IMR-90 (cell line): ENCODE results near the gene UBASH3B. TPM values are rescaled to one million over a fixed set of nuclear protein-coding genes. Genes with fewer than 3 reads are reported as not detected.

ENCODE experiments used
- ATAC-seq: fragments of 200-7000 bp; cut with Tn5 transposase; 2 replicates; pipeline ENCODE4 v1.9.1; 2020; ENCODE audit warnings: low read depth, mild to moderate bottlenecking, moderate library complexity
- BruUV-seq: library from RNA; stranded (reverse); fragments of 400-500 nt; replicated peaks from 2 replicates; lab custom pipeline; 2021; lab: Mats Ljungman, UMichigan
- CTCF ChIA-PET: fragments of 300-600 bp; formaldehyde crosslinking; extraction: SDS; loops from one replicate; lab custom pipeline; 2021; ENCODE audit warnings: antibody characterized with exemption; lab: Yijun Ruan, JAX
- POLR2A ChIA-PET: fragments of 300-600 bp; sonication (Branson Sonifier 250); formaldehyde crosslinking; loops from one replicate; lab custom pipeline; 2022; ENCODE audit warnings: antibody characterized with exemption; ENCODE audit not compliant: unreplicated experiment; lab: Charles Lee
- DNase-seq: peaks from one replicate; pipeline ENCODE4 v3.0.0; 2013
- H2AFZ ChIP-seq: replicated peaks from 2 replicates; pipeline ENCODE3; 2013; ENCODE audit warnings: low read length, mild to moderate bottlenecking; ENCODE audit not compliant: poor library complexity
- H2AK5ac ChIP-seq: 2 replicates; pipeline ENCODE4 v1.6.1; 2013; ENCODE audit warnings: low read depth, low read length, inconsistent platforms
- H2AK9ac ChIP-seq: replicated peaks from 2 replicates; pipeline ENCODE3; 2013; ENCODE audit warnings: mild to moderate bottlenecking, low read depth, low read length, moderate library complexity; ENCODE audit not compliant: poor library complexity
- H2BK120ac ChIP-seq: 2 replicates; pipeline ENCODE4 v1.6.1; 2013; ENCODE audit warnings: low read depth, low read length, inconsistent platforms
- H2BK15ac ChIP-seq: 3 replicates; pipeline ENCODE4 v1.6.1; 2013; ENCODE audit warnings: low read depth, low read length, inconsistent platforms
- H2BK20ac ChIP-seq: 2 replicates; pipeline ENCODE4 v1.6.1; 2013; ENCODE audit warnings: low read depth, mild to moderate bottlenecking, inconsistent platforms, low read length, moderate library complexity
- H2BK5ac ChIP-seq: 2 replicates; pipeline ENCODE4 v1.6.1; 2013; ENCODE audit warnings: mild to moderate bottlenecking, low read depth, low read length, inconsistent platforms; ENCODE audit not compliant: poor library complexity, severe bottlenecking
- H3K14ac ChIP-seq: replicated peaks from 2 replicates; pipeline ENCODE4 v1.6.1; 2013; ENCODE audit warnings: low read depth, low read length, inconsistent platforms
- H3K18ac ChIP-seq: 2 replicates; pipeline ENCODE4 v1.6.1; 2013; ENCODE audit warnings: low read depth, low read length, control low read depth
- H3K23ac ChIP-seq: 2 replicates; pipeline ENCODE4 v1.6.1; 2013; ENCODE audit warnings: low read depth, low read length, inconsistent platforms
- H3K27ac ChIP-seq: 2 replicates; pipeline ENCODE4 v1.5.1; 2013; ENCODE audit warnings: mild to moderate bottlenecking, control low read depth, low read length; ENCODE audit not compliant: insufficient read depth
- H3K27me3 ChIP-seq: 2 replicates; pipeline ENCODE4 v1.6.1; 2013; ENCODE audit warnings: low read length; ENCODE audit not compliant: control insufficient read depth, insufficient read depth
- H3K36me3 ChIP-seq: 2 replicates; pipeline ENCODE4 v1.6.1; 2013; ENCODE audit warnings: low read length, mixed read lengths; ENCODE audit not compliant: control insufficient read depth, insufficient read depth
- H3K4ac ChIP-seq: 2 replicates; pipeline ENCODE4 v1.6.1; 2013; ENCODE audit warnings: low read depth, low read length, inconsistent platforms
- H3K4me1 ChIP-seq: 2 replicates; pipeline ENCODE4 v1.6.1; 2013; ENCODE audit warnings: low read length, mixed read lengths; ENCODE audit not compliant: control insufficient read depth, insufficient read depth
- H3K4me2 ChIP-seq: 2 replicates; pipeline ENCODE4 v1.6.1; 2013; ENCODE audit warnings: low read depth, mild to moderate bottlenecking, control low read depth, low read length, moderate library complexity
- H3K4me3 ChIP-seq: 2 replicates; pipeline ENCODE4 v1.5.1; 2013; ENCODE audit warnings: low read depth, mild to moderate bottlenecking, control low read depth, low read length, moderate library complexity; ENCODE audit not compliant: insufficient read depth
- H3K56ac ChIP-seq: 2 replicates; pipeline ENCODE4 v1.6.1; 2013; ENCODE audit warnings: low read length, inconsistent platforms; ENCODE audit not compliant: insufficient read depth; ENCODE audit errors: extremely low read depth
- H3K79me1 ChIP-seq, 2 experiments: 2 replicates each; pipeline ENCODE4 v1.6.1; 2013; ENCODE audit warnings: low read length in 2 of 2, inconsistent platforms in 1 of 2, low read depth in 1 of 2
- H3K9ac ChIP-seq: 2 replicates; pipeline ENCODE4 v1.6.1; 2013; ENCODE audit warnings: low read depth, low read length, control low read depth
- H3K9me1 ChIP-seq: 2 replicates; pipeline ENCODE4 v1.6.1; 2013; ENCODE audit warnings: low read length, inconsistent platforms; ENCODE audit not compliant: insufficient read depth
- H3K9me3 ChIP-seq: 2 replicates; pipeline ENCODE4 v1.6.1; 2013; ENCODE audit warnings: low read length; ENCODE audit not compliant: control insufficient read depth, insufficient read depth
- H4K20me1 ChIP-seq: 2 replicates; pipeline ENCODE4 v1.6.1; 2013; ENCODE audit warnings: low read length, inconsistent platforms; ENCODE audit not compliant: insufficient read depth
- H4K5ac ChIP-seq: 2 replicates; pipeline ENCODE4 v1.6.1; 2013; ENCODE audit warnings: mild to moderate bottlenecking, low read depth, low read length, control low read depth
- H4K8ac ChIP-seq, 2 experiments: 2 replicates each; pipeline ENCODE4 v1.6.1; 2013; ENCODE audit warnings: low read depth in 2 of 2, low read length in 2 of 2, control low read depth in 1 of 2, inconsistent platforms in 1 of 2
- H4K91ac ChIP-seq: 2 replicates; pipeline ENCODE4 v1.6.1; 2013; ENCODE audit warnings: low read depth, low read length, inconsistent platforms; ENCODE audit not compliant: insufficient read depth
- BHLHE40 ChIP-seq: fragments of 150-350 bp; IDR thresholded peaks from 2 replicates; pipeline ENCODE4 v1.6.1; 2016; ENCODE audit warnings: mild to moderate bottlenecking, low read depth, low read length
- CHD1 ChIP-seq: IDR thresholded peaks from 2 replicates; pipeline ENCODE4 v1.6.1; 2012; ENCODE audit warnings: low read depth, low read length, improper control_type of control experiment
- FOS ChIP-seq: fragments of 150-350 bp; IDR thresholded peaks from 2 replicates; pipeline ENCODE4 v1.6.1; 2016; ENCODE audit warnings: low read depth, low read length
- MAZ ChIP-seq: IDR thresholded peaks from 2 replicates; pipeline ENCODE4 v1.6.1; 2012; ENCODE audit warnings: low read depth, mild to moderate bottlenecking, low read length, improper control_type of control experiment, moderate library complexity, borderline replicate concordance
- RFX5 ChIP-seq: IDR thresholded peaks from 2 replicates; pipeline ENCODE4 v1.8.0; 2012; ENCODE audit warnings: low read depth, mild to moderate bottlenecking, low read length, moderate library complexity
- dilution Hi-C: fragments of 300-500 bp; cut with HindIII; formaldehyde crosslinking; loops from one replicate; pipeline ENCODE4 v1.14.3; 2018; ENCODE audit warnings: low sequenced_read_pairs; ENCODE audit not compliant: unreplicated experiment
- in situ Hi-C: fragments of 300-500 bp; cut with MboI; formaldehyde crosslinking; loops from 3 replicates; pipeline ENCODE4 v1.14.3; 2019; ENCODE audit warnings: low sequenced_read_pairs, inconsistent platforms, mixed read lengths
- intact Hi-C: fragments of 100-400 bp; cut with micrococcal nuclease; formaldehyde crosslinking; loops from 2 replicates; pipeline ENCODE4 v1.10.0; 2022
- polyA plus RNA-seq, 3 experiments: library from polyadenylated mRNA; depleted of rRNA; stranded (reverse); fragments of >200 nt; gene quantifications; 2 replicates each; pipeline ENCODE4 v1.2.3, GENCODE V29; 2012; ENCODE audit warnings: low replicate concordance in 1 of 3
- total RNA-seq: library from RNA; depleted of rRNA; stranded (reverse); fragments of >200 nt; gene quantifications from 2 replicates; pipeline ENCODE4 v1.2.3, GENCODE V29; 2012
- TF ChIP-seq, protein P1 (sequence below): conservative IDR thresholded peaks from 2 replicates; pipeline ENCODE4 v1.5.1; 2012; ENCODE audit warnings: mild to moderate bottlenecking, low read depth, low read length, improper control_type of control experiment

UBASH3B gene
- total and polyA plus RNA-seq, 2 of the 4 experiments (the other 2 are of a cell fraction): 27.2 to 48.0 TPM

DNA sequence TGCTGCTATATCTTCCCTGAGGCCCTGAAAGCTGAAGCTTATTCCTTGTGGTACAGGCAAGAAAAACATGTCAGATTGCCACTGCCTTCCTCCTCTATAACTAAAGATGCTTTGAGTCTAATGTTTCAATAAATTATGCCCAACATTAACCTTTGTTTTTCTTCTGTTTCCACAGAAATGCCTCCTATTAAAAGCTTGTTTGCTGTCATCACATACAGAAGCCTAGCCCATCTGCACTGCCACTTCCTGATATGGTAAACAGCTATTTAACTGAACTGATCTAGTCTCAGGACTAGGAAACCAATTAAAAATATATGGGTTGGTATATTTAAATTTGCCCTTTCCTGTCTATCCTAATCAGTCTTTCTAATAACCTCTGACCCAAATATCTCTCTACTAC lies 165.6 kb downstream of the UBASH3B start:
- Histone ChIP-seq H4K20me1 (no peaks in the 10 kb centered on the region), H3K23ac (no peak overlapping the region), H3K36me3 (no peaks in the 10 kb centered on the region), H3K9me3 (peaks cover 4% of the 10 kb centered on the region), H2BK120ac (no peak overlapping the region), H2BK5ac (no peak overlapping the region), H3K9me1 (no peaks in the 10 kb centered on the region), H4K91ac (no peak overlapping the region), H3K79me1 (no peaks in the 10 kb centered on the region), H2AK5ac (no peak overlapping the region), H3K4ac (no peak overlapping the region), H3K18ac (no peak overlapping the region), H3K9ac (no peak overlapping the region), H2BK15ac (no peak overlapping the region), H4K5ac (no peak overlapping the region), H3K14ac (no peak overlapping the region), H2BK20ac (no peak overlapping the region), H3K56ac (no peak overlapping the region), H3K4me1 (no peaks in the 10 kb centered on the region), H3K27ac (no peak overlapping the region), H2AK9ac (no peak overlapping the region), H2AFZ (no peak overlapping the region), H4K8ac (no peak overlapping the region), H3K4me3 (no peak overlapping the region), H3K27me3 (no peaks in the 10 kb centered on the region), H3K4me2 (no peak overlapping the region)
- in situ Hi-C loops: no loop called here
- POLR2A ChIA-PET: no interaction called here
- dilution Hi-C loops: no loop called here
- no peak for TF ChIP-seq RFX5
- TF ChIP-seq, protein P1, sequence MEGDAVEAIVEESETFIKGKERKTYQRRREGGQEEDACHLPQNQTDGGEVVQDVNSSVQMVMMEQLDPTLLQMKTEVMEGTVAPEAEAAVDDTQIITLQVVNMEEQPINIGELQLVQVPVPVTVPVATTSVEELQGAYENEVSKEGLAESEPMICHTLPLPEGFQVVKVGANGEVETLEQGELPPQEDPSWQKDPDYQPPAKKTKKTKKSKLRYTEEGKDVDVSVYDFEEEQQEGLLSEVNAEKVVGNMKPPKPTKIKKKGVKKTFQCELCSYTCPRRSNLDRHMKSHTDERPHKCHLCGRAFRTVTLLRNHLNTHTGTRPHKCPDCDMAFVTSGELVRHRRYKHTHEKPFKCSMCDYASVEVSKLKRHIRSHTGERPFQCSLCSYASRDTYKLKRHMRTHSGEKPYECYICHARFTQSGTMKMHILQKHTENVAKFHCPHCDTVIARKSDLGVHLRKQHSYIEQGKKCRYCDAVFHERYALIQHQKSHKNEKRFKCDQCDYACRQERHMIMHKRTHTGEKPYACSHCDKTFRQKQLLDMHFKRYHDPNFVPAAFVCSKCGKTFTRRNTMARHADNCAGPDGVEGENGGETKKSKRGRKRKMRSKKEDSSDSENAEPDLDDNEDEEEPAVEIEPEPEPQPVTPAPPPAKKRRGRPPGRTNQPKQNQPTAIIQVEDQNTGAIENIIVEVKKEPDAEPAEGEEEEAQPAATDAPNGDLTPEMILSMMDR: no peak
- TF ChIP-seq MAZ: no peak
- TF ChIP-seq FOS: no peak
- TF ChIP-seq CHD1: no peak
- TF ChIP-seq BHLHE40: no peak
- ATAC-seq (no peak), DNase-seq (no peak)
- no TSS peak for BruUV-seq
- intact Hi-C loops: no loop called here
- CTCF ChIA-PET: interaction anchor here (0.6 to 0.8 kb wide), 2 partner anchors 12 to 25 kb away, joined by 3 read pairs; no protein-coding TSS in a partner anchor
